ENCODE measurements around the gene OSCP1.

DNA sequence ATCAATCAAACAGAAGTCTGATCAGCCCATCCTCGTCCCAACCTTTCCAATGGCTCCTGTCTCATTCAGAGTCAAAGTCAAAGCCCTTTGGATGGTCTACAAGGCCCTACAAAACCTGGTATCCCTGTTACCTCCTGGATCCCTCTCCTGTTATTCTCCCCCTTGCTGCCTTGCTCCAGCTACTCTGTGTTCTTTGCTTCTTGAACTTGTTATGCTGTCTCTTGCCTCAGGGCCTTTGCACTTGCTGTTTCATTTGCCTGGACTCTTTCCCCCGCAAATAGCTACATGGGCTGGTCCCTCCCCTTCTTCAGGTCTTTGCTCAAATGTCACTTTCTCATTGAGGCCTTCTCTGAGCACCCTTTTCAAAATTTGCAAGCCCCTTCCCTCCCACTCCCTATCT, 33.8 kb upstream of the OSCP1 start:
- TF ChIP-seq EZH2 (IDR thresholded peaks at IDR 0.05; ENCODE audit: insufficient read depth, poor library complexity, severe bottlenecking): no peak
- TF ChIP-seq EZH2phosphoT487 (IDR thresholded peaks at IDR 0.05; ENCODE audit: insufficient read depth, low read depth): no peak
